Measurements from ENCODE around the gene GDF7.

GDF7 gene

GRCh38 chr2:20662308-20662937 is 4.5 kb upstream of the GDF7 start:
- no peak for DNase-seq (ENCODE audit: low spot score)

- no peak for DNase-seq (ENCODE audit: low spot score)
Measured at GRCh38 chr2:20663196-20664070, 3.5 kb upstream of the GDF7 start.

GRCh38 chr2:20664071-20664390 is 2.9 kb upstream of the GDF7 start:
- DNase-seq (ENCODE audit: low spot score): no peak

- no peak for DNase-seq (ENCODE audit: low spot score)
Measured at GRCh38 chr2:20664431-20665242, 2.3 kb upstream of the GDF7 start.

GRCh38 chr2:20665243-20666004 is 1.5 kb upstream of the GDF7 start:
- DNase-seq (ENCODE audit: low spot score): no peak

GRCh38 chr2:20666005-20666303 is 990 bp upstream of the GDF7 start:
- no peak for DNase-seq (ENCODE audit: low spot score)

GRCh38 chr2:20667151-20667530 is 197 bp downstream of the GDF7 start:
- DNase-seq (ENCODE audit: low spot score): no peak

GRCh38 chr2:20667531-20668401 is 822 bp downstream of the GDF7 start:
- no peak for DNase-seq (ENCODE audit: low spot score)

- DNase-seq (ENCODE audit: low spot score): no peak
Measured at GRCh38 chr2:20668451-20668850, 1.5 kb downstream of the GDF7 start.

- no peak for DNase-seq (ENCODE audit: low spot score)
Measured at GRCh38 chr2:20668871-20669475, 2.0 kb downstream of the GDF7 start.

GRCh38 chr2:20669562-20670314 is 2.8 kb downstream of the GDF7 start:
- no peak for DNase-seq (ENCODE audit: low spot score)

- no peak for DNase-seq (ENCODE audit: low spot score)
Measured at GRCh38 chr2:20670315-20671035, 3.5 kb downstream of the GDF7 start.

- DNase-seq (ENCODE audit: low spot score): no peak
Measured at GRCh38 chr2:20671036-20671735, 4.2 kb downstream of the GDF7 start.

GRCh38 chr2:20671736-20672080 is 4.8 kb downstream of the GDF7 start:
- no peak for DNase-seq (ENCODE audit: low spot score)

- no peak for DNase-seq (ENCODE audit: low spot score)
Measured at GRCh38 chr2:20672201-20672951, 5.4 kb downstream of the GDF7 start.

GRCh38 chr2:20673686-20674308 is 6.9 kb downstream of the GDF7 start:
- DNase-seq (ENCODE audit: low spot score): no peak

GRCh38 chr2:20674309-20674965 is 7.5 kb downstream of the GDF7 start:
- no peak for DNase-seq (ENCODE audit: low spot score)

All from kidney capillary endothelial cell (primary cell).